NCI-H2227 (cell line): ENCODE results near the gene PAPPA.

ENCODE experiments used
- DNase-seq: peaks from one replicate; lab custom pipeline; 2025; ENCODE audit not compliant: unreplicated experiment; lab: John Stamatoyannopoulos, UW

PAPPA gene

DNA sequence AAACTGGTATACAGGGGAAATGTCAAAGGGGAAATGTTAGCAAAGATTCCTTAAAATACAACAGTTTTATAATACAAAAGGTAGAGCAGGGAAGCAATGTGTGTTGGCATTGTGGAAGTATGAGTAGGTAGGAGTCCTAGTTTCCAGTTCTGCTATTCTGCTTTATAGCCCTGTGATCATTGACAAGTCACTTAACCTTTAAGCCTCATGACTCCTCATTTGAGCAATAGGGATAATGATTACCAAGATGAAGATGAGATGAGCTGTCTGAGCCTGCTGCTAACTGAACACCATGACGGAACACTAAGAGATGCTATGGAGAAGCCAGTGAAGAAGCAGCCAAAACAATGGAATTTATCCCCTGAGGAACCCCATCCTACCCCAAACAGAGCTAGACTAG lies 251.7 kb downstream of the PAPPA start:
- no peak for DNase-seq

DNA sequence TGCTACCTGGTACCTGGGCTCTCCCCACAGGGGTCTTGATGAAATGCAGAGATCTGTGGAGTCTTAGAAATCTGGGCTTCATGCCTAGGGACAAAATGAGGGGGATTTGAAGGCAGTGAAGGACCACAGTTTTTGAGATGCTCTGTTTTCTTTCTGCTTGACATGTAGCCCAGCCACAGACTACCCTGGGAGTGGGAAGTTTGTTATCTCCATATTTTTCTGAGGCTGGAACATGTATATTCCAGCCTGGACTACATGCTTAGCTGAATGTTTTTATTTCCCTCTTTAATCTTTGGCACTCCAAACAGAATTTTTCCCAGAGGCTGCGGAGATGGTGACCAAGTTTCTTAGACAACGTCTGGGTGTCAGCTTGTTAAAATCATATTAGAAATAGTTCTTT lies 252.9 kb downstream of the PAPPA start:
- DNase-seq = no peak

DNA sequence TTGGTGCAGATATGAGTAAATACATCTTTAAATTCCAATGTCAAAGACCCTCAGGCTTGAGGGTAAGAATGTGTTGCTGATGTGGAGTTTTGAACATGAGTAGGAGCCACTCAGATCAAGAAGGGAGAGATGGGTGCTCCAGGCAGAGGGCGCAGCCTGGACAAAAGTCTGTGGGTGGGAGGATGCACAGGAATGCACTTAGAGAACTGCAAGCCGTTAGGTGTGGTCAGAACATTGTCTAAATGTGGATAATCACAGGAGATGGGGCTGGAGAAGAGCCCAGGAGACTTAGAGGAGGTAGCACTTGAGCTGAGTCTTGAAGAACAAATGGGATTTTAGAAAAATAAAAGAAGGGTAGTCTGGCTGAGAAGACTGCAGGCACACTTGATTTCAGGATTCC lies 255.5 kb downstream of the PAPPA start:
- no peak for DNase-seq

DNA sequence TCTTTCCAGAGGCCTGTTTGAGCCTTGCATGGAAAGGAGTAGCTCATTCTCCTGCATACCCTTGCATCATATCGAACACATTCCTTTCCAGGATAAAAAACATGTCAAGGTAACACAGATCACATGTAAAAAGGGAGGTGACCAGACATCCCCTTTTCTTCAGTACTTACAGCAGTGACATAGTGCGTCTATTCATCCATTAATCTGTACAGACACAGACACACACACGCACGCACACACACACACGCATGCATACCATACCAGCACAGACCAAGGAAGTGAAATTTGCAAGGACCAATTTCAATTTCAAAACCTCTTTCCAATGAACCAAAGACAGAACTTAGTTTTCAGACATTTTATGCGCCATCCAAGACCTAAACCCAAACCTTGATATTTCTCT lies 256.0 kb downstream of the PAPPA start:
- no peak for DNase-seq

DNA sequence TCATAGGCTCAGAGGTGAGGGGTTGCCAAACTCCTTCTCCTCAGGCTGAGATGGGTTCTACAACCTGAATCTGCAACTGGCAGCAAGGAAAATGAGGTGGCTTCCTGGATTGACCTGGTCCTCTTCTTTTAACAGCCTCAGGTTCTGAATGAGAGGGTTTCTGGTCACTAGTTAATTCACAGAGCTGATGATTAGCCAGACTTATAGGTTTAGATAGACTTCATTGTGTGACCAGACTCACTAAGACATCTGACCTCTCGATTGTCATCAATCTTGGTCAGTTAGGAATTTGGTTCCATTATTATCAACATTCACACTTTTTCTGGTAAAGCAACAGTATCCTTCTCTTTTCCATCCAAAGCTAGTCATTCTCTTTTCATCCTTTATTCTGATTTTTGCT lies 257.9 kb downstream of the PAPPA start:
- no peak for DNase-seq

DNA sequence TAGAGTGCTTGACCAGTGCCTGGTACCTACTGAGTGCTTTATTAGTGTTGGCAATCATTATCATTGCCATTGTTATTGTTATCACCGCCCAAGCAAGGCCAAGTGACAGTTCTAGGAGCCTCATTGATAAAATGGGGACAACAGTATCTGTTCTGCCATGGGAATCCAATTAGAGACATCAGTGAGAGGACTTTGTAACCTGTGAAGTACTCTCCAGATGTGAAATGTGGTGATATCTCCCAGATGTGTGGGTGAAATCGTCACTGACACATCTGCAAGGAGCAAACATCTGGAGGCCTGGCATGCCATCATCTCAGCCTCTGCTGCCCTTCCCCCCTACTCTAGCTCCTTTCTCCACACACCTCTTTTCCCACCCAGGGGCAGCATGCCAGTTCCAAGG lies 260.8 kb downstream of the PAPPA start:
- no peak for DNase-seq

DNA sequence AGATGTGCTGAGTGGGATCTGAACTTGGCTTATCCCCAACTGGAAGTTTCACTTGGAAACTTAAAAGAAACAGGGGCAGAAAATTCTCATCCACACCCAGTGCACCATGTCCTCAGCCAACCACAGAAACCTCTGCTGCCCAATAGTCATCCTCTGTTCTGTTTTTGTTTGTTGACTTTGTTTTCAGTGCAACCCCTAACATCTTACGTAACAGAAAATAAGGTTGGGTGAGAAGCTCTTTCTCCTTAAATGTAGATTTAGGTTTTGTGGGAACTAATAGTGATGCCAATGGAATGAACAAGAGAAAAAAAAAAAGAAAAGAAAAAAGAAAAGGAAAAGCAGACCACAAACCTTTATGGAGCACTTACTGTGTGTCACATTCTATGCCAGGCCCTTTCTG lies 262.8 kb downstream of the PAPPA start:
- DNase-seq = no peak

DNA sequence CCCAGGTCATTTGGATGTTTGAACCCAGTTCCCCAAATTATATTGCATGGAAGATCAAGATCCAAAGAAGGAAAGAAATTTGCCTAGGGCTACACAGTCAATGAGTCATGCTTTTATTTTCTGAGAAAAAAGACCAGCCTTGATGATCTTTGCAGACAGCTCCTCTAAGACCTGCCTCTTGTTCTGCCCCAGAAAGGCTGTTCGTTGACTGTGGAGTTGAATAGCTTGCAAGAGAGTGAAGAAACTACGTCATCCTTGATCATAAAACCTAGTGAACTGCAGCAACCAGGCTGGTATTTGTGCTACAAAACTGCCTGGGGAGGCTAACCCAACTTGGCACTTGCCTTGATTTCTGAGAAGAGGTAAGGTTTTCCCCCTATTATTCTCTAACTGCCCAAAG lies 263.9 kb downstream of the PAPPA start:
- no peak for DNase-seq

DNA sequence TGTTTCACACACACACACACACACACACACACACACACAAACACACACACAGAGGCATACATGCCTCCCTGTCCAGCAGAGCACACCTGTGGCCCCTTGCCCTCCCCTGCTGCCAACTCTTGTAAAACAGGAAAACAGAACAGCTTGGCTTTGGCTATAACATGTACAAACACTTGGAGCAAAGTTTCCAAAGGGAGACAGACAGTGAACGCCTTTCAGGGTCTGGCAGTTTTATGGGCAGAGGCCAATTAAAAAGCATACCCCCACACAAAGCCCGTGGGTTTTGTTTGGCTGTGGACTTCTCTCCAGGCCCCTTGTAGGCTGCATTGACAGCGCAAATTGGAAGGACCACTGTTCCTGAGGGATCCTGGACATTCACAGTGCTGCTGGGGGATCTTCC lies 265.6 kb downstream of the PAPPA start:
- DNase-seq = no peak

DNA sequence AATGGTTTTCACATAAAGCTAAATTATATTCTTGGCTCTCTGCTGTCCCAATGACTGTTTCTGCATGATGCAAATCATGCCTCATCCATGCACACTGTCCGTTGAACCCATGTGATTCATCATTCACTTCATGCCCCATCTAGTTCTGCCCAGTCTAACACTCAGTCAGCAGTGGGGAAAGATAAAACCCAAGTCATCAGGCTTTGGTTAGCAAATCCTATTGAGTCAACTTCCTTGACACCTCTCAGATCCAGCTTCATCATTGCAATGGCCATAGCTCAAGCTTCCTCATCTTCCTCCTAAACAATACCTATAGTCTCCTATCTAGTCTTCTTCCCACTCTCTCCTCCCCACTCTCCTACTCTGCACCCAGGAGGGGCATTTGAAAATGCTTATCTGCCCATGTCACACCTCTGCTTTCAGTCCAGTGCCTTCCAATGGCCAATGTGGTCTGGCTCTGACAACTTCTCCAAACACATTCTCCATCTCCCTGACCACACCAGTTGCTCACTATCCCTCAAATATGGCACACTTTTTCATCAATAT lies 267.5 kb downstream of the PAPPA start:
- DNase-seq = no peak

DNA sequence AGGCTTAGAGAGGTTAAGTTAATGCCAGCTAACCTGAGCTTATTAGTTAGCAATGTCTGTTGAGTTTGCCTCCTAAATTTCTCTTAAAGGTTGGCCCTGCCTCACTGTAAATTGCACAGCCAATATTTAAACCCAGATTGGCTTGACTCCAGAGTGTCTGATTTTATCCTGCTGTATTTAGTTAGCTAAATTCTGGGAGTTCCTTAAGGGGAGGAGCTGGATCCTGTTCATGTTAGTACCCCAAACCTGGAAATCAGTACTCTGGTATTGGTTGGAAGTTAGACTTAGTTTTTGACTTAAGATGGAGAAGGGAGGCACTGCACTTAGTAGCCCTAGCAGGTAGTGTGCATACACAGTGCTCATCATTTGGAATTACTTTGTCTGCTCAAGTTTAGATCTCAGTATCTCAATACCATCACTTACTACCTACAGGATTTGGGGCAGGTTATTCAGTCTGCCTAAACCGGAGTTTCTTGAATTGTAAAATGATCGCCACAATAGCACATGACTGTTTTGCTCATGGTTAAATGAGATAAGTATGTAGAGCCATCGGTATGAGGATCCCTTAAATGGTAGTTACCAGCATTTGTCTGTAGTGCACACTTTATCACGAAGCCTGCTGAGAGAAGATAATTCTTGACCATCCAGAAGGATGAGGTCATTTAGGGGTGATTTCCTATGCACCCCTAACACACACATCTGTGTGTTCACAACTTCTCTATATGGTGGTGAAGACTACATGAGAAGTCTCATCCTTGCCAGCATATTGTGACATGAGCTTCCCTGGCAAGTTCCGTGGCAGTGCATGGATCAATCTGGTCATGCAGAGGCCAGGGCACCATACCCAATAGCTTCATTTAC lies 268.8 kb downstream of the PAPPA start:
- DNase-seq = no peak

DNA sequence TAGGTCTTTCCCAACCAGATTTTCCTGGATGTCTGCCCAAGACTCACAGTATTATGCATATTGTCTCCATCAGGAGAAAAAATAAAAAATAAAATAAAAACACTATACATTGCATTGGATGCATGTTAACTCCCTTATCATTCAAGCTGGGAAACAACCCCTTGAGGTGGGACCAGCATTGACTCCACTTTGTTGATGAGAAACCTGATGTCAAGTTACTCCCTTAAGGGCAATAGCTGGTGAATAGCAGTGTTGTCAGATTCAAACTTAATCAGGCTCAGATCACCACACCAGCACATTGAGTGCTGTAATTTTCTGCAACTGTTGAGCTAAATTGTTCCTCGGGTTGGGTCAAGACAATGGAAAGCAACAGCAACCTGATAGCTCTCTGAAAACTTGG lies 269.6 kb downstream of the PAPPA start:
- DNase-seq = no peak

DNA sequence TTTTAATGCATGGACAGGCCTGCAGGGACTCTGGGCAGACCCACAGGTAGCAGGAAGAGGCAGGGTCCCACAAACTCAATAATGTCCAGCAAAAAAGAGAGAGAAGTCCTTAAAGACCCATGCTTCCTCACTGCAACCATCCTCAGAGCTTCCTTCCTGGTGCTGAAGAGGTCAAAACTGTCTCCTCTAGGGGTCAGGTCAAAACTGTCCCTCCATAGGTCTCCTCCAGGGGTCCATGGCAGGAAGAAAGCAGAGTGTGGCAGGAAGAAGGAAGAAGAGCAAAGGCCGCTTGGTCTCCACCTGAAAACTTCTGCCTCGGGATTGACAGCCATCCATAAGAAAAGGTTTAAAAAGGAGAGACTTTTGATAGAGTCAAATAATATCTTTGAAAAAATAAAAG lies 271.7 kb downstream of the PAPPA start:
- no peak for DNase-seq

DNA sequence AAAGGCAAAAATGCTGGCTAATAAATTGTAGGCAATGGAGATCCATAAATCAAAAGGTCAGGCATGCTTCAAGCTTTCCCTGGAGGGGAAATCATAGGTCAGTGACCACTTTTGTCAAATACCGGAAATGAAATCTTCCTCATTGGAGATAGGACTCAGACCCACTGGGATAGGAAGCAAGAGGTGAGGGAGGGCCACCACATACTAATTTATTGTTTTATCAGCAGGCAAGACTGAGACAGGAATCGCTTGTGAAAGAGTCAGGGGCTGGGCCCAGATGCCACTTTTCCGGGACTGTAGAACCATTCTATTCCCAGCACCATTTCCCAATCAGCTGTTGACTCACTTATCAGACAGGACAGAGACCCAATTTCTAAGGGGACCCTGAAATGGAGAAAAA lies 277.3 kb downstream of the PAPPA start:
- DNase-seq = no peak

DNA sequence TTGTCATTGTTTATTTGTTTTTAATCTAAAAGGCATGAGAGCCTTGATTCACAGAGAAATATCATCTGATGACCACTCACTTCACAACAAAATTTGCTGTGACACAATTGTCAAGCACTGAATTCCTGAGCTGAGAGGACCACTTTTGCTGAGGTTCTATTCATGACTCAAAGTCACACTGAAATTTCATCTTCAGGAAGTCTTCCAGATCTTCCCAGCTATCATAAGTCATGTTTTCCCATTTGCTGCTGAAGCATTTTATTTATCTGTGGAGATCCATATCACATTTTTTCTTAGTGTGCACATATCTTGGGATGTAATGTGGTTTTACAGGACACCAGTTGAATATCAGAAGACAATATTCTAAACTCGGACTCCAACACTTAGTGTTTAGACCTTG lies 278.5 kb downstream of the PAPPA start:
- DNase-seq = no peak

DNA sequence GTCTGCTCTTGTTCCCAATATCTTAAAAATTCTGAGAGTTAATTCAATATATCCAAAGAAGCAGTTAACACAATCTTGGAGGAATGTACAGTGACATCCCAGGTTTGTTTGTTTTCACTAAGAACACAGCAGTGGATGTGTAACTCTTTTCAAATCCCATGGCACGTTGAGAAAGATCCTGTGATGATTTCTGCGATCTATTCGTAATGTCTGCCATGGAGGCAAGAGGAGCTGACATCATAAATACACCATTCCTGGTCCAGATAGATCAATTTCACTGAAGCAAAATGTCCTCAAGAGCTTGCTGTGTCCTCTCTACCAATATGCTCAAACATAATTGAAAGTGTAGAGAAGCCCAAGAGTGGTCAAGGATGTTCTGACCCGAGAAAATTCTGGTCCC lies 280.7 kb downstream of the PAPPA start:
- no peak for DNase-seq

DNA sequence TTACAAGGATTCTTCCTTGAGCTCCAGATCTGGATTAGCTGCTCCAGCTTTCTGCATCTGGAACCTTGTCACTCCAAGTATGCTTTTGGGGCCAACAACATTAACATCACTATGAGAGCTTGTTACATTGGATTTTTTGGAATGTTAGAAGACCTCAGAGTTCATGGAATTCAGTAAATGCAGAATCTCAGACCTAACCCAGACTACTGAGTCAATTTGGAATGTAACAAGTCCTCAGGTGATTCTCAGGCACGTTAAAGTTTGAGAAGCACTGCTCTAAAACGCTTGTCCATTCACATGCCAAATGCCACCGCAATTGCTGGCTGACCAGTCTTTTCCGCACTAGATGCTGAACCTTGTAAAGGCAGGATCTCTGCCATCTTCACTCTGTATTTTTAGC lies 282.1 kb downstream of the PAPPA start:
- no peak for DNase-seq

DNA sequence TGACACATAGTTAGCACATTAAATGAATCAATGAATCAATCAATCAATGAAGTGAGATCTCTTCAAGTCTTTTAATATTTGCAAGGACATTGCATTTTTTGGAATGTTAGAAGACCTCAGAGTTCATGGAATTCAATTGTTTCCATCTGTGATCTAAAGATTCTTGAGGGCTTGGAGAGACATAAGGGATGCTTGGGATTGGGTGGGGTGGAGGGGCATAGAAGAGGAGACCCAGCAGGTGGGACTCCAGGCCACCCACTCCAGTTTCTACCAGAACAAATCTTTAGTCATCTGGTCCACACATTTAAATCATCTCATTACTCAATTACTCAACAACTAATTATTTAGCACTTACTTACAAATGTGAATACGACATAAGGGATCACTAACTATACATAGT lies 282.5 kb downstream of the PAPPA start:
- no peak for DNase-seq

DNA sequence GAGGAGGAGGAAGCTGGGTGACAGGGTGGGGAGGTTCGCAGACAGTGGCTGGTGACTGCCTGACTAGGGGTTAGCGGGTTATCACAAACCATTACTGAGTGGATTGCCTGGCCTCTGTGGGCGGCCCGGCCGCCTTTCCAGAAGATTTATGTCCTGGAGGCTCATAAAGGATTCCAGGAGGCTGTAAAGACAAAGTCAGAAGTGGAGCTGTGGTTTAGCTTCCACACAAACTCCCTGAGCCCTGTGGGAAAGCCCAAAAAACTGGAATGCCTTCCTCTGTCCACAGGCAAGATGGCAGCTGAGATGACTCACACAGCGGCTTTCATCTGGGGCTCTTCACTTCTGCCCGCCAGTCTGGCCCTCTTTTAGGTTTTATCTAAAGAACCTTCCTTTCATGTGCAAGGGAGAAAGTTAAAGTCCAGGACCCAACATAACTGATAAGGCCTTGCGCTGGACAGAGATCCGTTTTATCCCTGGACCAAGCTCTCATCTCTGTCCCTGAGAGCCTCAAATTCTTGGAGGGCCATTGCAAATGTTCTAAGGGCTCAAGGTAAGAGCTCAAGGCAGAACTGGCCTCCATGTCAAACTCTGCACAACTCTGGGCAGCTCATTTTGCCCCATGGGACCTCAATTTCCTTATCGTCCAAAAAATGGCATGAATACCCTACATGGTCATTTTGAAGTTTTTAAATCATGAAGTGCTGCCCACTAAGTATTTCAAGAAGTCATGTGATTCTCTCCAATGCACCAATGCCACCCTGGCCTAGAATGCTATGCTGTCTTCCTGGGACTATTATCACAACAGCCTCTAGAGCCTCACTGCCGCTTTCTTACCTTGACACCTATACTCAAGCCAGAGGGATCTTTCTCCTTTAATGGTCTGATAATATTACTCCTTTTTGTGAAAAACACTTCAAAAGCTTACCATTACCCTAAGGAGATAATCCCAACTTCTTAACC lies 284.1 kb downstream of the PAPPA start:
- DNase-seq = no peak

DNA sequence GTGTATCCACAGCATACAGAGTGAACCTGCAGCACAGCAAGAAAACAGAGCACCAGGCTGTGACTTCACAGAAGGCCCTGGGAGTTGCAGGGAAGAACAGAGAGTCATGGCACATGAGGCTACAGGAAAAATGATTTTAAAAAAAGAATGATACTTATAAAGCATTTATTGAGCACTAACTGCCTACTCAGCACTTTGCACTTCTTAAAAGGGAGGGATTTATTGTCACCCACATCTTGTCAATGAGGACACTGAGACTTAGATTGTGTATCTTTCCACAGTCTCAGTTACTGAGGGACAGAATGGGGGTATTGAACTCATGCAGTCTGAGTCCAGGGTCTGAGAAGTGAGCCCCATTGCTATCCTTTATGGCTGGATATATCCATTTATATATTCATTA lies 288.9 kb downstream of the PAPPA start:
- no peak for DNase-seq

DNA sequence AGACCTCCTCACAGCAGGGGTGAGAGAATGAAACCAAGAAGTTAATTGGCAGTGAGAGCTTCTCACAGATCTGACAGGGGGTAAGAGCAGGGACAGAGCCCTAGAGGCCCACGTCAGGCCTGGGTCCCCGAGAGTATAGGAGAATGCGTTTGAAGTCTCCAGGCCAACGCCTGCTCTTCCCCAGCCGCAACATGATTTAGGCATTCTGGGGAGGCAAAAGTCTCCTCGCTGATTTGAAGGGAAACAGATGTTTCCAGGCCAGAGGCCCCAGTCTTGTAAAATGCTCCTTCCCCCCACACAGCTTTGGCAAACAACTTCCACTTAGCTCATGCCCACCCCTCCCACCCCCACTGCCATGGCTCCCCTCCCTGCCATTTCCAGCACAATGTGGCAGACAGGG lies 294.3 kb downstream of the PAPPA start:
- DNase-seq = no peak

DNA sequence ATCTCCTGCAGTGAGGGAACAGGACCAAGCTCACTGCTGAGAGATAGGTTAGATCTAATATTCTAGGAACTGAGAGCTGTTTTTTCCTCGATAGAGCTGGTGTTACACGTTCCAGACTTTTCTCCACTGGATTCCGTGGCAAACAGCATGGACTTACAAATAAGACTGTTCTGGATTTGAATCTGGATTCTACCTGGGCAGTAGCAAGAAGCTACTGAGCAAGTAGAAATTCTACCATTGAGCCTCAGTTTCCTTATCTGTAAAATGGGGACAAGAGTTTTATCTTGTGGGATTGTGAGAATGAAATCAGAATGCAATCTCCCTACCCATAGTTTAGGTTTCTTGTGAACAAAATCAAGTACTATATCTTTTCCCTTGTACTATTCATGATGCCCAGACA lies 294.8 kb downstream of the PAPPA start:
- DNase-seq = no peak
